ENCODE results near the gene SRD5A3.
"Not testable (repeated sequence)": the region's sequence is repeated elsewhere in the genome, so short reads cannot be mapped to it uniquely, and the experiment has no call there.

SRD5A3 gene

DNA sequence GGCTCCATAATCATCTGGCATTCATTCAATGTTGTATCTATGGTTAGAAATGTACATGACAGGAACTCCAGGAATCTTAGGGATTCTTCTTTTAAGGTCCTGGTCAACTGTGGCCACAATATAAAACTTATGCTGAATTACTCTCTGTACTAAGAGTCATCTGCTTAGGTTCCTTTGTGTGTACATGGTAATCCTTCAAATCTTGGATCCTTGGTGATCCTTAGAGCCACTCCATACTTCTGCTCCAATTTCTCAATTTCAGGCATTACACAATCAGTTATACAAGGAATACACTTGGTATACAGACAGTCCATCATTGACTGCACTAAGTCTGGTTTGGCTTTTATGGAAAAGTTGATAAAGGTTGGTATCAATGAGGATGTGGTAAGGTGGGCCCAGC lies 5.8 kb downstream of the SRD5A3 start:
- DNase-seq (ENCODE audit: extremely low spot score) = no peak
- ChIA-PET POLR2A (interaction anchor here (0.6 kb wide), 2 partner anchors 47 to 327 kb away, joined by 3 to 4 read pairs; no protein-coding TSS in a partner anchor), CTCF (no interaction called here)
- TF ChIP-seq, protein P1, sequence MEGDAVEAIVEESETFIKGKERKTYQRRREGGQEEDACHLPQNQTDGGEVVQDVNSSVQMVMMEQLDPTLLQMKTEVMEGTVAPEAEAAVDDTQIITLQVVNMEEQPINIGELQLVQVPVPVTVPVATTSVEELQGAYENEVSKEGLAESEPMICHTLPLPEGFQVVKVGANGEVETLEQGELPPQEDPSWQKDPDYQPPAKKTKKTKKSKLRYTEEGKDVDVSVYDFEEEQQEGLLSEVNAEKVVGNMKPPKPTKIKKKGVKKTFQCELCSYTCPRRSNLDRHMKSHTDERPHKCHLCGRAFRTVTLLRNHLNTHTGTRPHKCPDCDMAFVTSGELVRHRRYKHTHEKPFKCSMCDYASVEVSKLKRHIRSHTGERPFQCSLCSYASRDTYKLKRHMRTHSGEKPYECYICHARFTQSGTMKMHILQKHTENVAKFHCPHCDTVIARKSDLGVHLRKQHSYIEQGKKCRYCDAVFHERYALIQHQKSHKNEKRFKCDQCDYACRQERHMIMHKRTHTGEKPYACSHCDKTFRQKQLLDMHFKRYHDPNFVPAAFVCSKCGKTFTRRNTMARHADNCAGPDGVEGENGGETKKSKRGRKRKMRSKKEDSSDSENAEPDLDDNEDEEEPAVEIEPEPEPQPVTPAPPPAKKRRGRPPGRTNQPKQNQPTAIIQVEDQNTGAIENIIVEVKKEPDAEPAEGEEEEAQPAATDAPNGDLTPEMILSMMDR (IDR thresholded peaks at IDR 0.05; ENCODE audit: control extremely low read depth, extremely low read depth, low read depth, missing control alignments) = no peak

DNA sequence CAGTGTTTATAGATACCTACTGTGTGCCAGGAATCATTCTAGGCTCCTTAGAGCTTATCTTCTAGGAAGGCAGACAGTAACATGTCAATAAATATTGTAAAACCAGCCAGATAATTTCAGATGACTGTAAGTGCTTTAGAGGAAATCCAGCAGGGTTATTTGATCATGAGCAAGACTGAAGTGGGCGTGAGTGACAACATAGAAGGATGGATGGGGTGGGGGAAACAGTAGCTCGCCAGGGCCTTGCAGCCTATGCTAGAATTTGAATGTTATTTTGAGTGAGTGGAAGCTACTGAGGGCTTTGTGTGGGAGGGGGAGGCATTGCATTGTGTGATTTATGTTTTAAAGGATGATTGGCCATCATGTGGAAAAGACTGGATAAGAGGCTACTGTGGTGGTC lies 6.7 kb downstream of the SRD5A3 start:
- no peak for DNase-seq (ENCODE audit: extremely low spot score)
- TF ChIP-seq, protein P1 (IDR thresholded peaks at IDR 0.05; ENCODE audit: control extremely low read depth, extremely low read depth, low read depth, missing control alignments) = no peak
- CTCF ChIA-PET = interaction anchor here (0.7 kb wide), 1 partner anchor 14 kb away, joined by 3 read pairs; no protein-coding TSS in a partner anchor
- POLR2A ChIA-PET = no interaction called here

DNA sequence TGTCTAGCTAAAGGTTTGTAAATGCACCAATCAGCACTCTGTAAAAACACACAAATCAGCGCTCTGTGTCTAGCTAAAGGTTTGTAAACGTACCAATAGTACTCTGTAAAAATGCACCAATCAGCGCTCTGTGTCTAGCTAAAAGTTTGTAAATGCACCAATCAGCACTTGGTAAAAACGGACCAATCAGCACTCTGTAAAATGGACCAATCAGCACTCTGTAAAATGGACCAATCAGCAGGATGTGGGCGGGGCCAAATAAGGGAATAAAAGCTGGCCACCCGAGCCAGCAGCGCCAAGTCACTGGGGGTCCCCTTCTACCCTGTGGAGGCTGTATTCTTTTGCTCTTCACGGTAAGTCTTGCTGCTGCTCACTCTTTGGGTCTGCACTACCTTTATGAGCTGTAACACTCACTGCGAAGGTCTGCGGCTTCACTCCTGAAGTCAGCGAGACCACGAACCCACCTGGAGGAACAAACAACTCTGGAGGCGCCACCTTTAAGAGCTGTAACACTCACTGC lies 7.2 kb downstream of the SRD5A3 start:
- CTCF ChIA-PET = interaction anchor here (0.7 kb wide), 1 partner anchor 14 kb away, joined by 3 read pairs; no protein-coding TSS in a partner anchor
- POLR2A ChIA-PET = not testable (repeated sequence)

DNA sequence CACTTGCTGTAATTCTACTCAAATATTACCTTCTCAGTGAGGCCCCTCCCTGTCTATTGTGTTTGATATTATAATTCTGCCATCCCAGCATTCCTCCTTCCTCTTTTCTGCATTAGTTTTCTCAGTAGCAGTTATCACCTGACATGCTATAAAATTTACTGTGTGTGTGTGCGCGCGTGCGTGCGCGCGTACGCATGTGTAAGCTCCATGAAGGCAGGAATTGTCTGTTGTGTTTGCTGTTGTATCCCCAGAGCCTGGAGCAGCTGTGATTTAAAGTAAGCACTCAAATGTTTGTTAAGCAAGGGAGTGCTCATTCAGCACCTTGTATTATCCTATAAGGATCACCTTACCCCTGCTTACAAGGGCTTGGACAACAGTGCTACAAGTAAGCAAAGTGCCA lies 8.6 kb downstream of the SRD5A3 start:
- DNase-seq (ENCODE audit: extremely low spot score) = no peak
- ChIA-PET CTCF (interaction anchor here (1.4 to 3.5 kb wide), 3 partner anchors 9 to 32 kb away, joined by 3 to 24 read pairs (median 12); partner anchors contain the start of gene SRD5A3), POLR2A (no interaction called here)
- TF ChIP-seq, protein P1 (IDR thresholded peaks at IDR 0.05; ENCODE audit: control extremely low read depth, extremely low read depth, low read depth, missing control alignments) = no peak

More for the DNA sequence above, 7.2 kb downstream of the SRD5A3 start:
- not testable (repeated sequence) for DNase-seq (ENCODE audit: extremely low spot score)

DNA sequence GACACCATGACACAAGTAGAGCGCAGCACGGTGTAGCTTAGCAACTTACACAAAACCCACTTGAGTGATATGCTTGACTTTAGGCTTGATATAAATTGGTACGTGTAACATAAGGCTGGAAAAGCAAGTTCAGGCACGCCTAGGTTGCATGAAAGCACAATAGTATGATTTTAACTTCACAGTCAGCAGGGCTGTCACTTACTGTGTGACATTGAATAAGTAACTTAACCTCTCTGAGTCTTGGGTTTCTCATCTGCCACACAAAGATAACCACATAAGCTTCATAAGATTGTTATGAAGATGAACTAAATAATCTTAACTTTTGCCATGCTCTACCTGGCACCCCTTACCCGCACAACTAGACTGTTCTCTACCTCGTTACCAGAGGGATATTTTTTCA lies 9.5 kb downstream of the SRD5A3 start:
- TF ChIP-seq, protein P1 (IDR thresholded peaks at IDR 0.05; ENCODE audit: control extremely low read depth, extremely low read depth, low read depth, missing control alignments) = no peak
- POLR2A ChIA-PET = no interaction called here
- DNase-seq (ENCODE audit: extremely low spot score) = no peak
- CTCF ChIA-PET = interaction anchor here (1.0 to 3.5 kb wide), 4 partner anchors 10 to 125 kb away, joined by 3 to 24 read pairs (median 8); partner anchors contain the start of gene SRD5A3

DNA sequence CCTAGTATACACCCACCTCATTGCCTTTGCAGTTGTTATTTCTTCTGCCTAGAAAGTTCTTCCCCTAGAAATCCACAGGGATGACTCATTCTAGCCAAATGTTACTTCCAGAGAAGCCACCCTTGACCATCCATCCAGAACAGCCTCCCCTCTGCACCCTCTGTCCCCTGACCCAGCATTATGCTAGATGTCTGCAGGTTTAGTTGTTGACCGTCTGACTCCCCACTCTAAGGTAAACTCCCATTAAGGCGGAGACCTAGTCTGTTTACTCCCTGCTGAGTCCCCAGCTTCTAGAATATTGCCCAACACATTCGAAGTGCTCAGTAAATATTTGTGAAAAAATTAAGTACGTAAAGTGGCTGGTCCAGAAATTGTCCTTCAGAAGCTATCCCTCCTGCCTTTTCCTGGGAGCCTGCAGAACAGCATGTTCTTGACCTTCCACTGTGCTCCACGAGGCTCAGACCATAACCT lies 11.0 kb downstream of the SRD5A3 start:
- POLR2A ChIA-PET = no interaction called here
- CTCF ChIA-PET = interaction anchor here (3.2 to 3.5 kb wide), 2 partner anchors 9 to 11 kb away, joined by 12 to 24 read pairs; partner anchors contain the start of gene SRD5A3

DNA sequence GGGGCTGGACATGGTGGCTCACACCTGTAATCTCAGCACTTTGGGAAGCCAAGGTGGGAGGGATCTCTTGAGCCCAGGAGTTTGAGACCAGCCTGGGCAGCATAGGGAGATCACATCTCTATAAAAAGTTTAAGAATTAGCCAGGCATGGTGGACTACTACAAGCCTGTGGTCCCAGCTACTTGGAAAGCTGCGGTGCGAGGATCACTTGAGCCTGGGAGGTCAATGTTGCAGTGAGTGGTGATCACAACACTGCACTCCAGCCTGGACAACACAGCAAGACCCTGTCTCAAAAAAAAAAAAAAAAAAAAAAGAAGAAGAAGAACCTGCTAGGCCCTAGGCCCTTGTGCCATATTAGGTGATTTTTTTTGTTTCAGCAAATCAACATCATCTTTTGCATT lies 12.2 kb downstream of the SRD5A3 start:
- no peak for DNase-seq (ENCODE audit: extremely low spot score)
- TF ChIP-seq, protein P1 (IDR thresholded peaks at IDR 0.05; ENCODE audit: control extremely low read depth, extremely low read depth, low read depth, missing control alignments) = no peak
- POLR2A ChIA-PET = no interaction called here
- CTCF ChIA-PET = interaction anchor here (3.0 kb wide), 1 partner anchor 12 kb away, joined by 21 read pairs; the partner anchor contains the start of gene SRD5A3

More for the DNA sequence above, 11.0 kb downstream of the SRD5A3 start:
- TF ChIP-seq, protein P1 (IDR thresholded peaks at IDR 0.05; ENCODE audit: control extremely low read depth, extremely low read depth, low read depth, missing control alignments) = no peak
- no peak for DNase-seq (ENCODE audit: extremely low spot score)
